HG02623 (cell line): ENCODE measurements around the gene NECAP2.

Source experiments
- ATAC-seq: cut with Tn5 transposase; IDR thresholded peaks from one replicate; pipeline ENCODE4 v1.9.1; 2021; ENCODE audit warnings: moderate library complexity; ENCODE audit not compliant: unreplicated experiment

The NECAP2 gene

GRCh38 chr1:16440470-16441281, at the start of gene NECAP2:
Gene NECAP2, plus strand, starts transcription at chr1:16440724. Its CDS starts 38 bp downstream, at chr1:16440762.
- ATAC-seq: peak; percentile 83

- no peak for ATAC-seq
Measured at GRCh38 chr1:16391411-16391810, 49.1 kb upstream of the NECAP2 start.

- ATAC-seq: no peak
Measured at GRCh38 chr1:16392740-16393569, 47.6 kb upstream of the NECAP2 start.

GRCh38 chr1:16393570-16394521, 46.7 kb upstream of the NECAP2 start:
- ATAC-seq: no peak

- no peak for ATAC-seq
Measured at GRCh38 chr1:16394977-16395376, 45.5 kb upstream of the NECAP2 start.

GRCh38 chr1:16396591-16396990, 43.9 kb upstream of the NECAP2 start:
- ATAC-seq: no peak

- no peak for ATAC-seq
Measured at GRCh38 chr1:16397120-16397519, 43.4 kb upstream of the NECAP2 start.

- no peak for ATAC-seq
Measured at GRCh38 chr1:16398371-16398953, 42.1 kb upstream of the NECAP2 start.

- ATAC-seq: no peak
Measured at GRCh38 chr1:16402742-16403141, 37.8 kb upstream of the NECAP2 start.

- ATAC-seq: no peak
Measured at GRCh38 chr1:16405441-16405840, 35.1 kb upstream of the NECAP2 start.

- no peak for ATAC-seq
Measured at GRCh38 chr1:16406868-16407267, 33.7 kb upstream of the NECAP2 start.

GRCh38 chr1:16409536-16410152, 30.9 kb upstream of the NECAP2 start:
- no peak for ATAC-seq

- ATAC-seq: no peak
Measured at GRCh38 chr1:16410803-16411202, 29.7 kb upstream of the NECAP2 start.

GRCh38 chr1:16413191-16413590, 27.3 kb upstream of the NECAP2 start:
- ATAC-seq: no peak

- no peak for ATAC-seq
Measured at GRCh38 chr1:16418823-16419425, 21.6 kb upstream of the NECAP2 start.

GRCh38 chr1:16420424-16421118, 20.0 kb upstream of the NECAP2 start:
- peak; percentile 67 for ATAC-seq

GRCh38 chr1:16421201-16421600, 19.3 kb upstream of the NECAP2 start:
- no peak for ATAC-seq

GRCh38 chr1:16422041-16422440, 18.5 kb upstream of the NECAP2 start:
- ATAC-seq: no peak
